ENCODE results near the gene PLK5.
A peak's percentile ranks its signal among the peaks of the same experiment; 100 is the strongest.

Gene PLK5

DNA sequence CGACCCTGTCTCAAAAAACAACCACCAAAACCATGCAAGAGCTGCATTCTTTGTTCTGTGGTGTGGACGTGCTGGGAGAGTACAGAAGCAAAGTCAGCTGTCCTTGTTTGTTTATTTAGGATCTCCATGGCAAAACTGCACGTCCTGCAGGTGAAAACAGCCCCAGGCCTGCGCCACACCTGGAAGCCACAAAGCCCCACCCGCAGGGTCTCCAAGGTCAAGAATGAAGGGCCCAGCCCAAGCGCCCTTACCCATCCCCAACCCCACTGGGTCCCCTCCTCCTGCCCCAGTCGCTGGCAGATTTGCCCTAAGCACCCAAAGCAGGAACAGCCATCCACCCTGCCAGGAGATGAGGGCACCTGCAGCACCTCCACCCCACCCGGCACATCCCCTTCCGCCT lies 58.3 kb downstream of the PLK5 start:
- peak; percentile 29 for DNase-seq

DNA sequence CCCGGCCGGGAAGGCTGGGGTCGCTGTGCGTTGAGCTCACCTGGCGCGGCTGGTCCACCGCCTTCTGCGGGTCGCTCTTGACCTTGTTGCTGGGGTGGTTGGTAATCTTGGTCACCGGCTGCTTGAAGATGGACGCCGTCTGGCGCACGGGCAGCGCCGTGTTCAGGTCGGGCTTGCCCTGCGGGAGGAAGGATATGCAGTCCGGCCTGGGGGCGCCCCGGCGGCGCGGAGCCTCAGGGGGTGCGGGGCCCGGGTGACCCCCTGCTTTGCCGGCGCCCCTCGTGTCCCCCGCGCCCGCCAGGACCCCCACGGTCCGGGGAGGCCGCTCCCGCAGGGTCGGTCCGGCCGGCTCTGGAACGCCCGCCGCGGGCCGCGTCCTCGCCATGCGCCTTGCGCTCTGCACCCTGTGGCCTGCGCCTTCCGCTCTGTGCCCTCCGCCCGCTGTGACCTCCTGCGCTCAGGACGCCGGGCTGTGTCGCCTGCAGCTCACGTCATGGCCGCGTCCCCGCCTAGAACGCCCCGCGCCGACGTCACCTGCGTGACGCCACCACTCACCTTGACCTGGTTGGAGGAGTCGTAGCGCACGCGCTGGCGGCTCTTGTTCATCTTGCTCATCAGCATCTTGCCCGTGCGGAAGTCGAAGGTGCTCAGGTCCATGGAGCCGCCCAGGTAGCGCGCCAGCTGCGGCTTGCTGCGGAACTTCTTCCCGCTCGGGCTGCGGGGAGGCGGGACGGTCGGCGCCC lies 60.8 kb downstream of the PLK5 start:
- no peak for DNase-seq

- no peak for DNase-seq
These were observed 61.3 kb downstream of the PLK5 start for GRCh38 chr19:1585243-1585580.

All from NCI-H345 (cell line).